BJ (cell line): ENCODE results near the gene C17orf75. TPM values are rescaled to one million over a fixed set of nuclear protein-coding genes. Genes with fewer than 3 reads are reported as not detected.
"Not testable (repeated sequence)": the region's sequence is repeated elsewhere in the genome, so short reads cannot be mapped to it uniquely, and the experiment has no call there.

ENCODE experiments used
- CTCF ChIA-PET: fragments of 350-600 bp; formaldehyde crosslinking; extraction: SDS; loops from one replicate; lab custom pipeline; 2021; ENCODE audit warnings: antibody characterized with exemption, inconsistent platforms; lab: Yijun Ruan, JAX
- POLR2A ChIA-PET: fragments of 300-600 bp; sonication (Branson Sonifier 250); formaldehyde crosslinking; extraction: SDS; loops from one replicate; lab custom pipeline; 2021; ENCODE audit warnings: antibody characterized with exemption; lab: Charles Lee
- DNase-seq: peaks from one replicate; pipeline ENCODE4 v3.0.0-alpha.2; 2011; ENCODE audit warnings: low read depth
- H3K27me3 ChIP-seq: 2 replicates; pipeline ENCODE4 v1.6.0; 2011; ENCODE audit warnings: low read length; ENCODE audit not compliant: control insufficient read depth, insufficient read depth
- H3K36me3 ChIP-seq: 2 replicates; pipeline ENCODE4 v1.5.1; 2011; ENCODE audit warnings: low read length; ENCODE audit not compliant: control insufficient read depth, insufficient read depth
- H3K4me3 ChIP-seq: 2 replicates; pipeline ENCODE4 v1.5.1; 2011; ENCODE audit warnings: low read depth, mild to moderate bottlenecking, control low read depth, low read length
- CTCF ChIP-seq: IDR thresholded peaks from 2 replicates; pipeline ENCODE4 v1.5.1; 2011; ENCODE audit warnings: low read depth, mild to moderate bottlenecking, control low read depth, inconsistent platforms, low read length, moderate library complexity; ENCODE audit not compliant: insufficient read depth
- polyA plus RNA-seq: library from polyadenylated mRNA; depleted of rRNA; stranded (reverse); fragments of >200 nt; gene quantifications from 2 replicates; pipeline ENCODE4 v1.2.3, GENCODE V29; 2011

Gene C17orf75
- polyA plus RNA-seq, 1 experiment, result 9.6 TPM

GRCh38 chr17:32357615-32358014 is 15.6 kb upstream of the C17orf75 start:
- no peak for TF ChIP-seq CTCF
- CTCF ChIA-PET, result no interaction called here
- no peak for DNase-seq
- no peak overlapping the region for H3K4me3 ChIP-seq
- peaks cover 19% of the 10 kb centered on the region for H3K36me3 ChIP-seq
- no peaks in the 10 kb centered on the region for H3K27me3 ChIP-seq
- POLR2A ChIA-PET, result no interaction called here

GRCh38 chr17:32356750-32357149 is 14.8 kb upstream of the C17orf75 start:
- POLR2A ChIA-PET, result no interaction called here
- CTCF ChIA-PET, result no interaction called here

GRCh38 chr17:32356378-32356743 is 14.4 kb upstream of the C17orf75 start:
- ChIA-PET CTCF (no interaction called here), POLR2A (no interaction called here)
- Histone ChIP-seq H3K36me3 (peaks cover 22% of the 10 kb centered on the region), H3K4me3 (no peak overlapping the region), H3K27me3 (no peaks in the 10 kb centered on the region)
- DNase-seq, result no peak
- TF ChIP-seq CTCF, result no peak

More at GRCh38 chr17:32356750-32357149, 14.8 kb upstream of the C17orf75 start:
- DNase-seq, result no peak
- TF ChIP-seq CTCF, result no peak
- H3K27me3 ChIP-seq, result no peaks in the 10 kb centered on the region
- H3K4me3 ChIP-seq, result no peak overlapping the region
- H3K36me3 ChIP-seq, result peaks cover 22% of the 10 kb centered on the region

GRCh38 chr17:32355649-32356377 is 13.8 kb upstream of the C17orf75 start:
- Histone ChIP-seq H3K27me3 (no peaks in the 10 kb centered on the region), H3K36me3 (peaks cover 22% of the 10 kb centered on the region), H3K4me3 (no peak overlapping the region)
- no peak for DNase-seq
- no peak for TF ChIP-seq CTCF
- ChIA-PET CTCF (no interaction called here), POLR2A (no interaction called here)

- H3K27me3 ChIP-seq, DNase-seq, POLR2A ChIA-PET, H3K4me3 ChIP-seq, CTCF ChIA-PET: not testable (repeated sequence)
- H3K36me3 ChIP-seq, result peaks cover 10% of the 10 kb centered on the region
Observed at GRCh38 chr17:32352734-32353133, 10.8 kb upstream of the C17orf75 start.
